CD4-positive, alpha-beta T cell (primary cell): ENCODE measurements around the gene ASTN2. TPM values are rescaled to one million over a fixed set of nuclear protein-coding genes. Genes with fewer than 3 reads are reported as not detected.

Experiments used
- ATAC-seq: fragments of 200-7000 bp; cut with Tn5 transposase; one replicate; pipeline ENCODE4 v1.10.0; 2022; ENCODE audit warnings: mild to moderate bottlenecking; ENCODE audit not compliant: poor library complexity
- CTCF ChIA-PET: fragments of 350-600 bp; sonication (Branson Sonifier 250); formaldehyde crosslinking; loops from one replicate; lab custom pipeline; 2021; ENCODE audit warnings: antibody characterized with exemption, inconsistent platforms; lab: Charles Lee
- POLR2A ChIA-PET: fragments of 350-600 bp; sonication (Branson Sonifier 250); formaldehyde crosslinking; loops from one replicate; lab custom pipeline; 2021; ENCODE audit warnings: antibody characterized with exemption, inconsistent platforms; lab: Charles Lee
- DNase-seq, 14 experiments: peaks; one replicate each; pipeline ENCODE4 v3.0.0-alpha.2; 2013 to 2020; ENCODE audit warnings: mixed read lengths in 2 of 14
- H3K27ac ChIP-seq, 2 donors: one replicate each; pipeline versions ENCODE4 v1.5.1 to v1.7.0; 2013; ENCODE audit warnings: low read length in 2 of 2, low read depth in 1 of 2, mild to moderate bottlenecking in 1 of 2
- H3K27me3 ChIP-seq, 2 experiments: 1 replicate in 1 of 2; 2 replicates in 1 of 2; pipeline versions ENCODE4 v1.6.1 to v1.7.0; 2013; ENCODE audit warnings: low read length in 2 of 2, control low read depth in 1 of 2, mild to moderate bottlenecking in 1 of 2, moderate library complexity in 1 of 2; ENCODE audit not compliant: insufficient read depth in 2 of 2, control insufficient read depth in 1 of 2
- H3K36me3 ChIP-seq: one replicate; pipeline ENCODE4 v1.6.1; 2013; ENCODE audit warnings: low read length, control low read depth; ENCODE audit not compliant: insufficient read depth
- H3K4me1 ChIP-seq: one replicate; pipeline ENCODE4 v1.6.1; 2013; ENCODE audit warnings: low read length, control low read depth; ENCODE audit not compliant: insufficient read depth
- H3K4me3 ChIP-seq: one replicate; pipeline ENCODE4 v1.5.1; 2013; ENCODE audit warnings: mild to moderate bottlenecking, low read length, moderate library complexity
- H3K9me3 ChIP-seq, 2 experiments: 1 replicate in 1 of 2; 2 replicates in 1 of 2; pipeline versions ENCODE4 v1.6.1 to v1.7.0; 2013; ENCODE audit warnings: low read length in 2 of 2, mild to moderate bottlenecking in 2 of 2, control low read depth in 1 of 2, moderate library complexity in 1 of 2; ENCODE audit not compliant: control insufficient read depth in 1 of 2, insufficient read depth in 1 of 2
- H3K27ac Mint-ChIP-seq: one replicate; pipeline ENCODE4 v1.8.0; 2020; ENCODE audit warnings: mixed read lengths
- H3K27me3 Mint-ChIP-seq: one replicate; pipeline ENCODE4 v1.8.0; 2021; ENCODE audit warnings: mixed read lengths
- H3K36me3 Mint-ChIP-seq: one replicate; pipeline ENCODE4 v1.8.0; 2021; ENCODE audit warnings: low read depth, mixed read lengths
- H3K4me1 Mint-ChIP-seq: one replicate; pipeline ENCODE4 v1.8.0; 2021; ENCODE audit warnings: low read depth, mixed read lengths
- H3K4me3 Mint-ChIP-seq: one replicate; pipeline ENCODE4 v1.8.0; 2020; ENCODE audit warnings: mild to moderate bottlenecking, mixed read lengths
- H3K9me3 Mint-ChIP-seq: one replicate; pipeline ENCODE4 v1.8.0; 2020; ENCODE audit warnings: mixed read lengths
- intact Hi-C, 2 experiments: fragments of 100-400 bp; cut with DNase I in 1 of 2; cut with micrococcal nuclease in 1 of 2; formaldehyde crosslinking; loops; one replicate each; pipeline versions ENCODE4 v1.15.1 to v1.9.0; 2023 to 2025; cut with DNase I, micrococcal nuclease
- total RNA-seq, 174 experiments: library from RNA in 2 of 174; stranded (reverse) in 2 of 174; gene quantifications; one replicate each; pipeline ENCODE4 v1.2.3 and lab custom pipeline; 2021 to 2026
- TF ChIP-seq, protein P1 (sequence below): fragments of 200-600 bp; IDR thresholded peaks from one replicate; pipeline ENCODE4 v1.8.0; 2022; ENCODE audit warnings: antibody characterized with exemption, mild to moderate bottlenecking

The ASTN2 gene
- total RNA-seq, 2 experiments from 2014 or later = 2.3 to 2.4 TPM

- no peak for DNase-seq
- H3K9me3 ChIP-seq = no peaks in the 10 kb centered on the region
- no peak overlapping the region for H3K4me3 ChIP-seq
- intact Hi-C loops = no loop called here
- ChIA-PET POLR2A (no interaction called here), CTCF (no interaction called here)
- H3K9me3 Mint-ChIP-seq = no peaks in the 10 kb centered on the region
- H3K4me1 Mint-ChIP-seq = no peaks in the 10 kb centered on the region
- H3K4me3 Mint-ChIP-seq = no peak overlapping the region
- no peaks in the 10 kb centered on the region for H3K27me3 Mint-ChIP-seq
- TF ChIP-seq, protein P1, sequence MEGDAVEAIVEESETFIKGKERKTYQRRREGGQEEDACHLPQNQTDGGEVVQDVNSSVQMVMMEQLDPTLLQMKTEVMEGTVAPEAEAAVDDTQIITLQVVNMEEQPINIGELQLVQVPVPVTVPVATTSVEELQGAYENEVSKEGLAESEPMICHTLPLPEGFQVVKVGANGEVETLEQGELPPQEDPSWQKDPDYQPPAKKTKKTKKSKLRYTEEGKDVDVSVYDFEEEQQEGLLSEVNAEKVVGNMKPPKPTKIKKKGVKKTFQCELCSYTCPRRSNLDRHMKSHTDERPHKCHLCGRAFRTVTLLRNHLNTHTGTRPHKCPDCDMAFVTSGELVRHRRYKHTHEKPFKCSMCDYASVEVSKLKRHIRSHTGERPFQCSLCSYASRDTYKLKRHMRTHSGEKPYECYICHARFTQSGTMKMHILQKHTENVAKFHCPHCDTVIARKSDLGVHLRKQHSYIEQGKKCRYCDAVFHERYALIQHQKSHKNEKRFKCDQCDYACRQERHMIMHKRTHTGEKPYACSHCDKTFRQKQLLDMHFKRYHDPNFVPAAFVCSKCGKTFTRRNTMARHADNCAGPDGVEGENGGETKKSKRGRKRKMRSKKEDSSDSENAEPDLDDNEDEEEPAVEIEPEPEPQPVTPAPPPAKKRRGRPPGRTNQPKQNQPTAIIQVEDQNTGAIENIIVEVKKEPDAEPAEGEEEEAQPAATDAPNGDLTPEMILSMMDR = no peak
- no peak for ATAC-seq
- peaks cover 13% of the 10 kb centered on the region for H3K36me3 Mint-ChIP-seq
- no peaks in the 10 kb centered on the region for H3K4me1 ChIP-seq
- H3K27ac Mint-ChIP-seq = no peak overlapping the region
- H3K36me3 ChIP-seq = no peaks in the 10 kb centered on the region
- no peak overlapping the region for H3K27ac ChIP-seq
- no peaks in the 10 kb centered on the region for H3K27me3 ChIP-seq
Observed at GRCh38 chr9:116482740-116483139, 932.1 kb downstream of the ASTN2 start.

DNA sequence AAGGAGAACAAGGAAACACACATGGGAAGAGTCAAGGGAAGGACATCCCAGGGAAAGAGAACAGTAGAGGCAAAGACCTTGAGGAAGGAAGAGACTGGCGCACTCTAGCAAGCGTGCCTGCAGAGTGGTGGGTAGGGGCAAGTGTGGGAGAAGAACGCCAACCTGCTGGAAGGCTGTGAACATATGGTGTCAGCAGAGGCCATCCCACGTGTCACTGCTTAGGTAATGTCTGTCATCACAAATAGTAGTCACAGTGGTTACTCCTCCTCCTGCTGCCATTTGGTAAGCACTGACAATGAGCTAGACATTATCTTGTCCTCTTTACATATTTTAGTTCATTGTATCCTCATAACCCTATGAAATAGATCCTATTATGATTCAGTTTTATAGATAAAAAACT is 934.2 kb downstream of the ASTN2 start:
- H3K4me1 Mint-ChIP-seq = no peaks in the 10 kb centered on the region
- no peak overlapping the region for H3K4me3 ChIP-seq
- H3K9me3 ChIP-seq = no peaks in the 10 kb centered on the region
- no peaks in the 10 kb centered on the region for H3K27me3 Mint-ChIP-seq
- peaks cover 13% of the 10 kb centered on the region for H3K36me3 Mint-ChIP-seq
- ChIA-PET POLR2A (no interaction called here), CTCF (no interaction called here)
- H3K9me3 Mint-ChIP-seq = no peaks in the 10 kb centered on the region
- ATAC-seq = no peak
- no peak for DNase-seq
- no peaks in the 10 kb centered on the region for H3K36me3 ChIP-seq
- H3K27ac Mint-ChIP-seq = no peak overlapping the region
- no peaks in the 10 kb centered on the region for H3K4me1 ChIP-seq
- no peaks in the 10 kb centered on the region for H3K27me3 ChIP-seq
- no peak overlapping the region for H3K4me3 Mint-ChIP-seq
- no peak overlapping the region for H3K27ac ChIP-seq
- intact Hi-C loops = no loop called here
- TF ChIP-seq, protein P1 = no peak

- Histone ChIP-seq H3K27me3 (no peaks in the 10 kb centered on the region), H3K9me3 (no peaks in the 10 kb centered on the region), H3K4me3 (no peak overlapping the region), H3K27ac (no peak overlapping the region), H3K36me3 (no peaks in the 10 kb centered on the region), H3K4me1 (no peaks in the 10 kb centered on the region)
- Mint-ChIP-seq H3K36me3 (peaks cover 13% of the 10 kb centered on the region), H3K4me3 (no peak overlapping the region), H3K27ac (no peak overlapping the region), H3K27me3 (no peaks in the 10 kb centered on the region), H3K4me1 (no peaks in the 10 kb centered on the region), H3K9me3 (no peaks in the 10 kb centered on the region)
- ATAC-seq (no peak), DNase-seq (no peak)
- TF ChIP-seq, protein P1 = no peak
- CTCF ChIA-PET = no interaction called here
- intact Hi-C loops = no loop called here
- POLR2A ChIA-PET = no interaction called here
Observed at GRCh38 chr9:116479967-116480366, 934.9 kb downstream of the ASTN2 start.
